ENCODE measurements around the gene FRAS1. TPM values are rescaled to one million over a fixed set of nuclear protein-coding genes. Genes with fewer than 3 reads are reported as not detected.

FRAS1 gene
- total RNA-seq, 1 experiment from 2014 or later = 2.2 TPM

Small RNA genes lying within 50 kb of the gene (small RNA-seq; reads per million reads assigned to genes)
- gene AC114801.3 = 0 reads per million in 2 experiments

Other genes with a start within 250 kb of the FRAS1 start
- 12.6 and 14.3 TPM in 2 replicates for gene CNOT6L, start 238.0 kb upstream of the FRAS1 start, total RNA-seq (2014; rRNA removed; shearing (Covaris generic))
- gene MRPL1, start 194.5 kb upstream of the FRAS1 start, total RNA-seq (2014; rRNA removed; shearing (Covaris generic)) = 23.4 and 35.7 TPM in 2 replicates

All from NCI-H460 (cell line).